HCT116 (cell line): Measurements from ENCODE around the gene RHEX. TPM values are rescaled to one million over a fixed set of nuclear protein-coding genes. Genes with fewer than 3 reads are reported as not detected.

Experiments used
- ATAC-seq: fragments of 200-7000 bp; cut with Tn5 transposase; 2 replicates; pipeline ENCODE4 v1.9.1; 2020; ENCODE audit warnings: mild to moderate bottlenecking, moderate library complexity
- BruUV-seq: library from RNA; stranded (reverse); fragments of 400-500 nt; replicated peaks from 2 replicates; lab custom pipeline; 2021; lab: Mats Ljungman, UMichigan
- CTCF ChIA-PET: fragments of 300-600 bp; sonication (Branson Sonifier 250); formaldehyde crosslinking; loops from one replicate; lab custom pipeline; 2021; ENCODE audit warnings: antibody characterized with exemption; lab: Charles Lee
- POLR2A ChIA-PET: fragments of 300-600, 350-600 bp; sonication (Branson Sonifier 250); formaldehyde crosslinking; loops from one replicate; lab custom pipeline; 2021; ENCODE audit warnings: antibody characterized with exemption; lab: Charles Lee
- RAD21 ChIA-PET, 2 experiments: fragments of 300-600 bp; sonication (Branson Sonifier 250); formaldehyde crosslinking; loops; one replicate each; lab custom pipeline; 2023; ENCODE audit warnings: low total read pairs in 2 of 2; ENCODE audit not compliant: uncharacterized antibody in 2 of 2, unreplicated experiment in 2 of 2, low non-redundant PET in 1 of 2; lab: Charles Lee
- DNase-seq: peaks from one replicate; pipeline ENCODE4 v3.0.0-alpha.2; 2010; ENCODE audit warnings: low read depth, low spot score
- H2AFZ ChIP-seq: fragments of 200-600 bp; shearing (Covaris generic), sonication (generic); 2 replicates; pipeline ENCODE4 v1.6.1; 2017; ENCODE audit warnings: low read depth, mixed run types, mixed read lengths, antibody characterized with exemption, low read length; ENCODE audit not compliant: poor library complexity, severe bottlenecking
- H3K27ac ChIP-seq: 2 replicates; pipeline ENCODE4 v1.5.1; 2012; ENCODE audit warnings: low read depth, low read length
- H3K27me3 ChIP-seq: fragments of 200-600 bp; sonication (generic); 2 replicates; pipeline ENCODE4 v1.6.1; 2016; ENCODE audit warnings: mixed run types, low read length, mixed read lengths; ENCODE audit not compliant: insufficient read depth
- H3K36me3 ChIP-seq, 2 experiments: fragments of 200-500 bp in 1 of 2; fragments of 200-600 bp in 1 of 2; sonication (Bioruptor generic) in 1 of 2; sonication (generic) in 1 of 2; 2 replicates each; pipeline versions ENCODE4 v1.5.1 to v1.6.1; 2014 to 2016; ENCODE audit warnings: low read length in 2 of 2, inconsistent platforms in 1 of 2, mixed read lengths in 1 of 2, mixed run types in 1 of 2; ENCODE audit not compliant: insufficient read depth in 2 of 2, control insufficient read depth in 1 of 2
- H3K4me1 ChIP-seq, 2 experiments: fragments of 200-600 bp in 1 of 2; sonication (generic) in 1 of 2; 2 replicates each; pipeline versions ENCODE4 v1.5.1 to v1.6.1; 2012 to 2017; ENCODE audit warnings: low read length in 2 of 2, inconsistent platforms in 1 of 2, mild to moderate bottlenecking in 1 of 2, mixed read lengths in 1 of 2, mixed run types in 1 of 2, moderate library complexity in 1 of 2; ENCODE audit not compliant: insufficient read depth in 2 of 2, control insufficient read depth in 1 of 2
- H3K4me2 ChIP-seq: fragments of 200-600 bp; sonication (generic); 2 replicates; pipeline ENCODE4 v1.6.1; 2017; ENCODE audit warnings: mixed run types, low read length, mixed read lengths
- H3K4me3 ChIP-seq, 2 experiments: fragments of 200-600 bp in 1 of 2; sonication (generic) in 1 of 2; replicated peaks in 1 of 2; 2 replicates each; pipeline ENCODE4 v1.5.1; 2011 to 2016; ENCODE audit warnings: low read length in 2 of 2, control low read depth in 1 of 2, low read depth in 1 of 2, mild to moderate bottlenecking in 1 of 2, mixed read lengths in 1 of 2, mixed run types in 1 of 2
- H3K79me2 ChIP-seq: fragments of 200-600 bp; sonication (generic); 2 replicates; pipeline ENCODE4 v1.6.1; 2017; ENCODE audit warnings: mild to moderate bottlenecking, mixed run types, low read length, moderate library complexity, mixed read lengths; ENCODE audit not compliant: insufficient read depth
- H3K9ac ChIP-seq: fragments of 200-600 bp; sonication (generic); 2 replicates; pipeline ENCODE4 v1.6.1; 2016; ENCODE audit warnings: low read length, mixed read lengths
- H3K9me2 ChIP-seq: fragments of 200-600 bp; sonication (generic), shearing (Covaris generic); 2 replicates; pipeline ENCODE4 v1.6.1; 2017; ENCODE audit warnings: mixed run types, mild to moderate bottlenecking, moderate library complexity; ENCODE audit not compliant: insufficient read depth
- H3K9me3 ChIP-seq, 2 experiments: fragments of 200-500 bp in 1 of 2; fragments of 200-600 bp in 1 of 2; sonication (Bioruptor generic) in 1 of 2; sonication (generic) in 1 of 2; 2 replicates each; pipeline ENCODE4 v1.6.1; 2014 to 2017; ENCODE audit warnings: low read length in 2 of 2, mixed read lengths in 2 of 2, inconsistent platforms in 1 of 2, low read depth in 1 of 2, mild to moderate bottlenecking in 1 of 2, mixed run types in 1 of 2, moderate library complexity in 1 of 2; ENCODE audit not compliant: control insufficient read depth in 1 of 2, insufficient read depth in 1 of 2
- H4K20me1 ChIP-seq: fragments of 200-600 bp; sonication (generic), shearing (Covaris generic); 2 replicates; pipeline ENCODE4 v1.6.1; 2017; ENCODE audit warnings: mixed run types, mild to moderate bottlenecking, moderate library complexity; ENCODE audit not compliant: insufficient read depth
- CBX3 ChIP-seq: IDR thresholded peaks from 2 replicates; pipeline ENCODE4 v1.6.1; 2012; ENCODE audit warnings: low read depth
- EGR1 ChIP-seq: IDR thresholded peaks from 2 replicates; pipeline ENCODE4 v1.6.1; 2012; ENCODE audit warnings: low read depth
- ELF1 ChIP-seq: IDR thresholded peaks from 2 replicates; pipeline ENCODE4 v1.6.1; 2012; ENCODE audit warnings: low read depth, borderline replicate concordance
- EZH2 ChIP-seq: fragments of 200-600 bp; sonication (generic); IDR thresholded peaks from 2 replicates; pipeline ENCODE4 v1.6.1; 2017; ENCODE audit warnings: antibody characterized with exemption, mixed run types
- FOSL1 ChIP-seq: IDR thresholded peaks from 2 replicates; pipeline ENCODE4 v1.6.1; 2012; ENCODE audit warnings: low read depth
- JUND ChIP-seq: IDR thresholded peaks from 2 replicates; pipeline ENCODE4 v1.6.1; 2012
- POLR2A ChIP-seq: IDR thresholded peaks from 2 replicates; pipeline ENCODE4 v1.7.0; 2011; ENCODE audit warnings: borderline replicate concordance; ENCODE audit not compliant: insufficient read depth, insufficient read length; ENCODE audit errors: extremely low read depth
- RAD21 ChIP-seq: IDR thresholded peaks from 2 replicates; pipeline ENCODE4 v1.6.1; 2012; ENCODE audit warnings: low read depth, mild to moderate bottlenecking
- REST ChIP-seq: IDR thresholded peaks from 2 replicates; pipeline ENCODE4 v1.6.1; 2012; ENCODE audit warnings: low read depth
- SP1 ChIP-seq: IDR thresholded peaks from 2 replicates; pipeline ENCODE4 v1.6.1; 2012; ENCODE audit warnings: low read depth
- SRF ChIP-seq: IDR thresholded peaks from 2 replicates; pipeline ENCODE4 v1.6.1; 2012; ENCODE audit warnings: low read depth
- ZBTB33 ChIP-seq: IDR thresholded peaks from 2 replicates; pipeline ENCODE4 v1.6.1; 2011; ENCODE audit warnings: mild to moderate bottlenecking, low read length, moderate library complexity; ENCODE audit not compliant: insufficient replicate concordance; ENCODE audit errors: extremely low read depth
- ZFX ChIP-seq: fragments of 450-650 bp; IDR thresholded peaks from 2 replicates; pipeline ENCODE4 v1.6.1; 2017
- ZNF274 ChIP-seq: fragments of 200-500 bp; sonication (Bioruptor generic); IDR thresholded peaks from 2 replicates; pipeline ENCODE4 v1.6.1; 2014; ENCODE audit warnings: mild to moderate bottlenecking, low read depth, low read length, inconsistent platforms
- intact Hi-C: fragments of 100-400 bp; cut with micrococcal nuclease; formaldehyde crosslinking; loops from 2 replicates; pipeline ENCODE4 v1.10.0; 2022
- total RNA-seq: library from RNA; stranded (reverse); gene quantifications from one replicate; pipeline ENCODE4 v1.2.1, GENCODE V29; 2021; ENCODE audit not compliant: unreplicated experiment

The RHEX gene
- total RNA-seq, 1 experiment from 2014 or later = not detected

GRCh38 chr1:206015071-206015470 lies 37.9 kb upstream of the RHEX start:
- no peaks in the 10 kb centered on the region for H3K9me3 ChIP-seq
- H3K36me3 ChIP-seq = no peaks in the 10 kb centered on the region
- no peak overlapping the region for H3K27ac ChIP-seq
- no peaks in the 10 kb centered on the region for H3K9me2 ChIP-seq
- no peaks in the 10 kb centered on the region for H3K79me2 ChIP-seq
- H3K9ac ChIP-seq = no peak overlapping the region
- no TSS peak for BruUV-seq
- peaks cover 0 to 2% of the 10 kb centered on the region in 2 experiments; a peak in 1 of 4 replicates for H3K4me1 ChIP-seq
- H3K4me3 ChIP-seq = no peak overlapping the region
- ChIA-PET RAD21 (no interaction called here), POLR2A (no interaction called here), CTCF (no interaction called here)
- TF ChIP-seq ZFX (no peak), ZNF274 (no peak), CBX3 (no peak), ZBTB33 (no peak), SP1 (no peak), JUND (no peak), EZH2 (no peak), POLR2A (no peak), SRF (no peak), FOSL1 (no peak), EGR1 (no peak), REST (no peak), RAD21 (no peak), ELF1 (no peak)
- no peak overlapping the region for H2AFZ ChIP-seq
- H3K27me3 ChIP-seq = no peaks in the 10 kb centered on the region
- no peak for DNase-seq
- ATAC-seq = no peak
- H3K4me2 ChIP-seq = no peak overlapping the region
- no peaks in the 10 kb centered on the region for H4K20me1 ChIP-seq
- intact Hi-C loops = no loop called here
